Gastrocnemius medialis (tissue), 4 donors: ENCODE results near the gene NELFE.

Experiments
- POLR2A ChIP-seq, 2 donors: fragments of 450-650 bp; IDR thresholded peaks; one replicate each; pipeline ENCODE4 v1.6.1; 2017; ENCODE audit warnings: antibody characterized with exemption in 2 of 2, mild to moderate bottlenecking in 2 of 2, moderate library complexity in 2 of 2
- TF ChIP-seq, protein P1 (sequence below), 5 experiments: fragments of 450-650 bp in 3 of 5; fragments of 200-600 bp in 2 of 5; sonication (generic) in 2 of 5; IDR thresholded peaks in 4 of 5; conservative IDR thresholded peaks in 1 of 5; 1 replicate in 4 of 5; 2 replicates in 1 of 5; pipeline ENCODE4 v1.5.1; 2016 to 2019; ENCODE audit warnings: antibody characterized with exemption in 5 of 5, mild to moderate bottlenecking in 3 of 5, moderate library complexity in 3 of 5

DNA sequence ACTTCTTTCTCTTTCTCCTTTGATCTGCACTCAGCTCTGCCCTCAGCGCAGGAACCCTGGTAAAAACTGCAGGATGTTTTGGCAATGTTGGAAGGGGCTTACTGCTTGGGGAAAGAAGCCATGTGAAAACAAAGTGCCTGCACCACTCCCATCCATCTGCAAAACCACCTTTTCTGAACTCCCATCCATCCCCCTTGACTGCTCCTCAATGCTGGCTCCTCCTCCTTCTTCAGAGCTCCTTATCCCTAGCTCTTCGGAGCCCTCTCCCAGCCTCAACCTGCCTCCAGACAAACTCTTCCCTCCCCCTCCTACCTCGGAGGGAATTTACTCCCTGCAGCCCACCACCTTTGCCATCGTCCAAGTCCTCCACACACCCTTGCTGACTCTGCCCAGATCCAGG is 52.6 kb downstream of the NELFE start:
- TF ChIP-seq, protein P1, sequence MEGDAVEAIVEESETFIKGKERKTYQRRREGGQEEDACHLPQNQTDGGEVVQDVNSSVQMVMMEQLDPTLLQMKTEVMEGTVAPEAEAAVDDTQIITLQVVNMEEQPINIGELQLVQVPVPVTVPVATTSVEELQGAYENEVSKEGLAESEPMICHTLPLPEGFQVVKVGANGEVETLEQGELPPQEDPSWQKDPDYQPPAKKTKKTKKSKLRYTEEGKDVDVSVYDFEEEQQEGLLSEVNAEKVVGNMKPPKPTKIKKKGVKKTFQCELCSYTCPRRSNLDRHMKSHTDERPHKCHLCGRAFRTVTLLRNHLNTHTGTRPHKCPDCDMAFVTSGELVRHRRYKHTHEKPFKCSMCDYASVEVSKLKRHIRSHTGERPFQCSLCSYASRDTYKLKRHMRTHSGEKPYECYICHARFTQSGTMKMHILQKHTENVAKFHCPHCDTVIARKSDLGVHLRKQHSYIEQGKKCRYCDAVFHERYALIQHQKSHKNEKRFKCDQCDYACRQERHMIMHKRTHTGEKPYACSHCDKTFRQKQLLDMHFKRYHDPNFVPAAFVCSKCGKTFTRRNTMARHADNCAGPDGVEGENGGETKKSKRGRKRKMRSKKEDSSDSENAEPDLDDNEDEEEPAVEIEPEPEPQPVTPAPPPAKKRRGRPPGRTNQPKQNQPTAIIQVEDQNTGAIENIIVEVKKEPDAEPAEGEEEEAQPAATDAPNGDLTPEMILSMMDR (IDR thresholded peaks at IDR 0.05 in 4 of 5, conservative IDR thresholded peaks at IDR 0.05 in 1 of 5), result no peak
- no peak for TF ChIP-seq POLR2A (IDR thresholded peaks at IDR 0.05)
